IMR-90 (cell line): Measurements from ENCODE around the gene NAA10. TPM values are rescaled to one million over a fixed set of nuclear protein-coding genes. Genes with fewer than 3 reads are reported as not detected.

ENCODE experiments used
- ATAC-seq: fragments of 200-7000 bp; cut with Tn5 transposase; 2 replicates; pipeline ENCODE4 v1.9.1; 2020; ENCODE audit warnings: low read depth, mild to moderate bottlenecking, moderate library complexity
- BruUV-seq: library from RNA; stranded (reverse); fragments of 400-500 nt; replicated peaks from 2 replicates; lab custom pipeline; 2021; lab: Mats Ljungman, UMichigan
- CTCF ChIA-PET: fragments of 300-600 bp; formaldehyde crosslinking; extraction: SDS; loops from one replicate; lab custom pipeline; 2021; ENCODE audit warnings: antibody characterized with exemption; lab: Yijun Ruan, JAX
- POLR2A ChIA-PET: fragments of 300-600 bp; sonication (Branson Sonifier 250); formaldehyde crosslinking; loops from one replicate; lab custom pipeline; 2022; ENCODE audit warnings: antibody characterized with exemption; ENCODE audit not compliant: unreplicated experiment; lab: Charles Lee
- DNase-seq: peaks from one replicate; pipeline ENCODE4 v3.0.0; 2013
- H2AFZ ChIP-seq: replicated peaks from 2 replicates; pipeline ENCODE3; 2013; ENCODE audit warnings: low read length, mild to moderate bottlenecking; ENCODE audit not compliant: poor library complexity
- H2AK5ac ChIP-seq: 2 replicates; pipeline ENCODE4 v1.6.1; 2013; ENCODE audit warnings: low read depth, low read length, inconsistent platforms
- H2AK9ac ChIP-seq: replicated peaks from 2 replicates; pipeline ENCODE3; 2013; ENCODE audit warnings: mild to moderate bottlenecking, low read depth, low read length, moderate library complexity; ENCODE audit not compliant: poor library complexity
- H2BK120ac ChIP-seq: 2 replicates; pipeline ENCODE4 v1.6.1; 2013; ENCODE audit warnings: low read depth, low read length, inconsistent platforms
- H2BK15ac ChIP-seq: 3 replicates; pipeline ENCODE4 v1.6.1; 2013; ENCODE audit warnings: low read depth, low read length, inconsistent platforms
- H2BK20ac ChIP-seq: 2 replicates; pipeline ENCODE4 v1.6.1; 2013; ENCODE audit warnings: low read depth, mild to moderate bottlenecking, inconsistent platforms, low read length, moderate library complexity
- H2BK5ac ChIP-seq: 2 replicates; pipeline ENCODE4 v1.6.1; 2013; ENCODE audit warnings: mild to moderate bottlenecking, low read depth, low read length, inconsistent platforms; ENCODE audit not compliant: poor library complexity, severe bottlenecking
- H3K14ac ChIP-seq: replicated peaks from 2 replicates; pipeline ENCODE4 v1.6.1; 2013; ENCODE audit warnings: low read depth, low read length, inconsistent platforms
- H3K18ac ChIP-seq: 2 replicates; pipeline ENCODE4 v1.6.1; 2013; ENCODE audit warnings: low read depth, low read length, control low read depth
- H3K23ac ChIP-seq: 2 replicates; pipeline ENCODE4 v1.6.1; 2013; ENCODE audit warnings: low read depth, low read length, inconsistent platforms
- H3K27ac ChIP-seq: 2 replicates; pipeline ENCODE4 v1.5.1; 2013; ENCODE audit warnings: mild to moderate bottlenecking, control low read depth, low read length; ENCODE audit not compliant: insufficient read depth
- H3K27me3 ChIP-seq: 2 replicates; pipeline ENCODE4 v1.6.1; 2013; ENCODE audit warnings: low read length; ENCODE audit not compliant: control insufficient read depth, insufficient read depth
- H3K36me3 ChIP-seq: 2 replicates; pipeline ENCODE4 v1.6.1; 2013; ENCODE audit warnings: low read length, mixed read lengths; ENCODE audit not compliant: control insufficient read depth, insufficient read depth
- H3K4ac ChIP-seq: 2 replicates; pipeline ENCODE4 v1.6.1; 2013; ENCODE audit warnings: low read depth, low read length, inconsistent platforms
- H3K4me1 ChIP-seq: 2 replicates; pipeline ENCODE4 v1.6.1; 2013; ENCODE audit warnings: low read length, mixed read lengths; ENCODE audit not compliant: control insufficient read depth, insufficient read depth
- H3K4me2 ChIP-seq: 2 replicates; pipeline ENCODE4 v1.6.1; 2013; ENCODE audit warnings: low read depth, mild to moderate bottlenecking, control low read depth, low read length, moderate library complexity
- H3K4me3 ChIP-seq: 2 replicates; pipeline ENCODE4 v1.5.1; 2013; ENCODE audit warnings: low read depth, mild to moderate bottlenecking, control low read depth, low read length, moderate library complexity; ENCODE audit not compliant: insufficient read depth
- H3K56ac ChIP-seq: 2 replicates; pipeline ENCODE4 v1.6.1; 2013; ENCODE audit warnings: low read length, inconsistent platforms; ENCODE audit not compliant: insufficient read depth; ENCODE audit errors: extremely low read depth
- H3K79me1 ChIP-seq, 2 experiments: 2 replicates each; pipeline ENCODE4 v1.6.1; 2013; ENCODE audit warnings: low read length in 2 of 2, inconsistent platforms in 1 of 2, low read depth in 1 of 2
- H3K9ac ChIP-seq: 2 replicates; pipeline ENCODE4 v1.6.1; 2013; ENCODE audit warnings: low read depth, low read length, control low read depth
- H3K9me1 ChIP-seq: 2 replicates; pipeline ENCODE4 v1.6.1; 2013; ENCODE audit warnings: low read length, inconsistent platforms; ENCODE audit not compliant: insufficient read depth
- H3K9me3 ChIP-seq: 2 replicates; pipeline ENCODE4 v1.6.1; 2013; ENCODE audit warnings: low read length; ENCODE audit not compliant: control insufficient read depth, insufficient read depth
- H4K20me1 ChIP-seq: 2 replicates; pipeline ENCODE4 v1.6.1; 2013; ENCODE audit warnings: low read length, inconsistent platforms; ENCODE audit not compliant: insufficient read depth
- H4K5ac ChIP-seq: 2 replicates; pipeline ENCODE4 v1.6.1; 2013; ENCODE audit warnings: mild to moderate bottlenecking, low read depth, low read length, control low read depth
- H4K8ac ChIP-seq, 2 experiments: 2 replicates each; pipeline ENCODE4 v1.6.1; 2013; ENCODE audit warnings: low read depth in 2 of 2, low read length in 2 of 2, control low read depth in 1 of 2, inconsistent platforms in 1 of 2
- H4K91ac ChIP-seq: 2 replicates; pipeline ENCODE4 v1.6.1; 2013; ENCODE audit warnings: low read depth, low read length, inconsistent platforms; ENCODE audit not compliant: insufficient read depth
- BHLHE40 ChIP-seq: fragments of 150-350 bp; IDR thresholded peaks from 2 replicates; pipeline ENCODE4 v1.6.1; 2016; ENCODE audit warnings: mild to moderate bottlenecking, low read depth, low read length
- CTCF ChIP-seq: conservative IDR thresholded peaks from 2 replicates; pipeline ENCODE4 v1.5.1; 2012; ENCODE audit warnings: mild to moderate bottlenecking, low read depth, low read length, improper control_type of control experiment
- ELK1 ChIP-seq: fragments of 150-350 bp; IDR thresholded peaks from 2 replicates; pipeline ENCODE4 v1.6.1; 2016; ENCODE audit warnings: low read depth, mild to moderate bottlenecking, low read length, moderate library complexity, borderline replicate concordance
- MAFK ChIP-seq: IDR thresholded peaks from 2 replicates; pipeline ENCODE4 v1.6.1; 2012; ENCODE audit warnings: low read depth, low read length, improper control_type of control experiment
- MAZ ChIP-seq: IDR thresholded peaks from 2 replicates; pipeline ENCODE4 v1.6.1; 2012; ENCODE audit warnings: low read depth, mild to moderate bottlenecking, low read length, improper control_type of control experiment, moderate library complexity, borderline replicate concordance
- MXI1 ChIP-seq: IDR thresholded peaks from 2 replicates; pipeline ENCODE4 v1.6.1; 2012; ENCODE audit warnings: low read depth, mild to moderate bottlenecking, low read length, moderate library complexity, borderline replicate concordance
- NFE2L2 ChIP-seq: fragments of 150-350 bp; IDR thresholded peaks from 2 replicates; pipeline ENCODE4 v1.6.1; 2016; ENCODE audit warnings: low read depth, mild to moderate bottlenecking, low read length
- POLR2A ChIP-seq: IDR thresholded peaks from 2 replicates; pipeline ENCODE4 v1.6.1; 2012; ENCODE audit warnings: mild to moderate bottlenecking, low read depth, low read length
- RCOR1 ChIP-seq: IDR thresholded peaks from 2 replicates; pipeline ENCODE4 v1.6.1; 2012; ENCODE audit warnings: mild to moderate bottlenecking, low read length, improper control_type of control experiment; ENCODE audit not compliant: insufficient replicate concordance
- RFX5 ChIP-seq: IDR thresholded peaks from 2 replicates; pipeline ENCODE4 v1.8.0; 2012; ENCODE audit warnings: low read depth, mild to moderate bottlenecking, low read length, moderate library complexity
- SMC3 ChIP-seq: fragments of 150-350 bp; IDR thresholded peaks from 2 replicates; pipeline ENCODE4 v1.6.1; 2016; ENCODE audit warnings: low read depth, mild to moderate bottlenecking, antibody characterized with exemption, low read length, moderate library complexity
- USF2 ChIP-seq: fragments of 150-350 bp; IDR thresholded peaks from 2 replicates; pipeline ENCODE4 v1.6.1; 2017; ENCODE audit warnings: mild to moderate bottlenecking, antibody characterized with exemption, low read length, low read depth
- dilution Hi-C: fragments of 300-500 bp; cut with HindIII; formaldehyde crosslinking; loops from one replicate; pipeline ENCODE4 v1.14.3; 2018; ENCODE audit warnings: low sequenced_read_pairs; ENCODE audit not compliant: unreplicated experiment
- in situ Hi-C: fragments of 300-500 bp; cut with MboI; formaldehyde crosslinking; loops from 3 replicates; pipeline ENCODE4 v1.14.3; 2019; ENCODE audit warnings: low sequenced_read_pairs, inconsistent platforms, mixed read lengths
- intact Hi-C: fragments of 100-400 bp; cut with micrococcal nuclease; formaldehyde crosslinking; loops from 2 replicates; pipeline ENCODE4 v1.10.0; 2022
- polyA plus RNA-seq, 3 experiments: library from polyadenylated mRNA; depleted of rRNA; stranded (reverse); fragments of >200 nt; gene quantifications; 2 replicates each; pipeline ENCODE4 v1.2.3, GENCODE V29; 2012; ENCODE audit warnings: low replicate concordance in 1 of 3
- total RNA-seq: library from RNA; depleted of rRNA; stranded (reverse); fragments of >200 nt; gene quantifications from 2 replicates; pipeline ENCODE4 v1.2.3, GENCODE V29; 2012

NAA10 gene
- total and polyA plus RNA-seq, 2 of the 4 experiments (the other 2 are of a cell fraction), result 98.6 to 172 TPM

- TF ChIP-seq BHLHE40 (peak; percentile 96), RCOR1 (no peak), MXI1 (no peak)
Measured at GRCh38 chrX:153900831-153901752, 33.7 kb downstream of the NAA10 start (continued).

GRCh38 chrX:153897899-153898298 lies 36.9 kb downstream of the NAA10 start:
- H4K8ac ChIP-seq, result no peak overlapping the region
- no peak overlapping the region for H3K27ac ChIP-seq
- peaks cover 9% of the 10 kb centered on the region; the same call in 1 of the 2 replicates for H3K9me3 ChIP-seq
- no peak overlapping the region for H2BK120ac ChIP-seq
- H2BK5ac ChIP-seq, result no peak overlapping the region
- ATAC-seq, result no peak
- no peak overlapping the region for H3K14ac ChIP-seq
- dilution Hi-C loops, result no loop called here
- intact Hi-C loops, result no loop called here
- no peak overlapping the region for H2AFZ ChIP-seq
- no peak overlapping the region for H3K4ac ChIP-seq
- no peak overlapping the region for H2BK20ac ChIP-seq
- H3K79me1 ChIP-seq, result no peaks in the 10 kb centered on the region
- H3K9ac ChIP-seq, result no peak overlapping the region
- H2BK15ac ChIP-seq, result no peak overlapping the region
- no peak overlapping the region for H3K18ac ChIP-seq
- ChIA-PET CTCF (no interaction called here), POLR2A (no interaction called here)
- in situ Hi-C loops, result no loop called here
- H2AK9ac ChIP-seq, result no peak overlapping the region
- no peaks in the 10 kb centered on the region for H3K36me3 ChIP-seq
- H2AK5ac ChIP-seq, result no peak overlapping the region
- no peaks in the 10 kb centered on the region; the same call in 1 of the 2 replicates for H4K20me1 ChIP-seq
- peaks cover 15% of the 10 kb centered on the region for H3K27me3 ChIP-seq
- peaks cover 9% of the 10 kb centered on the region; the same call in 1 of the 2 replicates for H3K4me1 ChIP-seq
- no peak for DNase-seq
- no peak overlapping the region for H4K5ac ChIP-seq
- no peak overlapping the region for H3K4me2 ChIP-seq
- H3K4me3 ChIP-seq, result no peak overlapping the region
- H4K91ac ChIP-seq, result no peak overlapping the region
- H3K56ac ChIP-seq, result no peak overlapping the region
- BruUV-seq, result no TSS peak
- peaks cover 4% of the 10 kb centered on the region for H3K9me1 ChIP-seq
- H3K23ac ChIP-seq, result no peak overlapping the region
- TF ChIP-seq ELK1 (no peak), POLR2A (no peak), SMC3 (no peak), USF2 (no peak), MAZ (no peak), MAFK (no peak), CTCF (no peak), RFX5 (no peak), RCOR1 (no peak), MXI1 (no peak), NFE2L2 (no peak)
